Head of caudate nucleus (tissue), 42 donors: ENCODE data around the gene PACS1.
A peak's percentile ranks its signal among the peaks of the same experiment; 100 is the strongest.

Experiments used
- DNase-seq, 42 donors: peaks; one replicate each; pipeline versions ENCODE4 v3.0.0 to v3.0.0-alpha.2; 2020 to 2021; ENCODE audit warnings: mixed read lengths in 7 of 42
- intact Hi-C: fragments of 100-400 bp; cut with DNase I; formaldehyde crosslinking; loops from one replicate; pipeline ENCODE4 v1.15.0; 2022

Gene PACS1

DNA sequence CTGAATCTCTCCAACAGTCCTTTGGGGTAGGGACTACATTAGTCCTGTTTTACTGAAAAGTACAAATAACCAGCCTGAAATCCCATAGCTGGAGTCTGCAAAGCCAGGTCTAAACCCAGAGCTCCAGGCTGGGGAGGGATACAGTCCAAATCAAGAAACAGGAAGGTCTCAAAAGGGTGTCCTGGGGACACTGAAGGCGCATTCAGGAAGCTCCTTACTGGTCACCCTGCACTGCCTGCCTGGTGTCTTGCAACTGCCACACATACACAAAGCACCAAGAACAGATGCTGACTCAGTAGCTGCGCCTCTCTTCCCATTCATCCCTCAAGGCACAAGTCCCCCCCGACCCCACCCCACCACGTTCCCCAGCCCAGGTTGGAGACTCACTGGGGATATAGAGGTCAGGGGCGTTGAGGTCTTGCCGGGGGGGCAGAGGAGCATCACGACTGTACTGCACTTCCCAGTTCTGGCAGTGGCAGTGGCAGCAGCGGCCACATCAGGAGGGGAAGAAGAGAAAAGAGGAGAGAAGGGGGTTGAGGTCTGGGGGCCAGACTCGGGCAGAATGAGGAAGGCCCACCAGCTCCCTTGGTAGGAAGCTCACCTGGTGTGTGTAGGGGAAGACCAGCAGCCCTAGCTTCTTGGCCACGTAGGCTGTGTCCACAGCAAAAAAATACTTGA, 217.3 kb downstream of the PACS1 start:
- DNase-seq: peak in 1 of 42 donors; percentile 27
- intact Hi-C loops: no loop called here

DNA sequence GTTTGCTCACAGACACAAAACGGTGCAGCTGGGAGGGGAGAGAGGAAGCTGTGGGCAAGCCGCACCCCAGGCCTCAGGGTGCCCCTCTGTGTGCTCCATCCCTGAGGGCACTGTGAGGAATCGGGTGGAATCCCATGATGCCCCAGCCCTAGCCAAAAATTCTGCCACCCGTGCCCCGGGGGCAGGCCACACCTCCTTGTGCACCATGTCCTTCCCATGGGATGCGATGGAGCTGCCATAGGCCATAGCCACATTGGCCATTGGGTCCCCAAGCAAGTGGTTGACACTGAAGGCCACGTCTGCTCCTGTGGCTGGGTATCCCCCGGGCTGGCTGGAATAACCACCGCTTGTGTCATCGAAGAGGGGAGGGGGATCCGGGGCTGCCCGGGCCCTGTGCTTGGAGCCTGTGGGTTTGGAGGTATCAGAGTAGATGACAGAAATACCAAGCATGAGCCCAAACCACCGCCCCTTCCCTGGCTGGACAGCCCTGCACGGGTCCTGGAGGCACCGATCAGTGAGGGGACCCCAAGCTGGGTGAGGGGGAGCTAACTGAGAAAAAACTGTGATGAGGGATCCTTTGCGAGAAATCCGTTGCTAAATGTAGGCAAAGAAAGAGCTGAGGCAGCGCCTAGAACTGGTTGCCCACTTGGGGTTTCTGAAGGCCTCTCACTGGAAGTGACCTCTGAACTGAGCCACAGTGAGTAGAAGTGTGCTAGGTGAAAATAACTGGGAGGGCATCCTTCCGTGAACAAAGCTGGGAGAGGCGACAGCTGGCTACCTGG, 218.0 kb downstream of the PACS1 start:
- intact Hi-C loops: no loop called here
- DNase-seq: peak in 1 of 42 donors; percentile 38

DNA sequence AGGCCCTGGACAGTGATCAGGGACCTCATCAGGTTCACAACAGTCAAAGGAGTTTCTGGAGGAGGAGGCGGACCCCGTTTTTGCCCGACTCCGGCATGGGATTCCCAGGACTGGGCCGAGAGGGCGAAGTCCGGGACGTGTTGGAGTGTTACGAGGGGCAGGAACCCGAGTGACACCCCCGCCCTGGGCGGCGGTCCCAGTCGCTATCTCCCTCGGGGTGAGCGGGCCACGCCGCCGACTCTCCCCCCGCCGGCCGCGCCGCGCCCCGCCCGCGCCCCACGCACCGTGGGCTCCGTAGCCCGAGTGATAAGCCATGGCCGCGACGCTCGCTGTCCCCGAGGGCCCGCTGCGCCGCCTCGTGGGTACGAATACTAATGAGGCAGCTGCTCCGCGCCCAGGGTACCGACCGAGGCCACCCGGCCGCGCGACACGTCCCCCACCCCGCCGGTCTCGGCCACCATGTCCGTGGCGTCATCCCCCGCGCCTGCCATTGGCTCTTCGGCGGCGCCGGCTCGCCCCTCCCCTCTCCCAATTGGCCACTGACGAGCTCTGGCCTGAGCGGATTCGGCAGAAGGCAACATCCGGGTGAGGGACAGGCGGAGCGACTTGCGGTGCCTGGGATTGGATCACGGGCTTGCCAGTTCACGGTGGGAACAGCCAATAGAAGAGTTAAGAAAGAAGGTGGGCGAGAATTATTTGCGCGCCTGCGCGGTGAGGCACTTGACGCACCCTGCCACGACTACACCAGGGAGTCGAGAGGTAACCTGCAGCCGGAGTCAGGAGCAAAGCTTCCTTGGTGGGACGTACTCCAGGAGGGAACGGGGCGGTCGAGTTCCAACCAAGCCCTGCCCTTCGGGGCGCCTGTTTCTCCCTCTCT, 218.8 kb downstream of the PACS1 start, which contains the start of gene YIF1A:
Gene YIF1A, minus strand, starts transcription at position 473 of the 877 bp plus-strand sequence. Its CDS starts 158 bp downstream, at position 315.
- intact Hi-C loops: no loop called here
- DNase-seq: peak; percentile 98 to 100 (median 99)

DNA sequence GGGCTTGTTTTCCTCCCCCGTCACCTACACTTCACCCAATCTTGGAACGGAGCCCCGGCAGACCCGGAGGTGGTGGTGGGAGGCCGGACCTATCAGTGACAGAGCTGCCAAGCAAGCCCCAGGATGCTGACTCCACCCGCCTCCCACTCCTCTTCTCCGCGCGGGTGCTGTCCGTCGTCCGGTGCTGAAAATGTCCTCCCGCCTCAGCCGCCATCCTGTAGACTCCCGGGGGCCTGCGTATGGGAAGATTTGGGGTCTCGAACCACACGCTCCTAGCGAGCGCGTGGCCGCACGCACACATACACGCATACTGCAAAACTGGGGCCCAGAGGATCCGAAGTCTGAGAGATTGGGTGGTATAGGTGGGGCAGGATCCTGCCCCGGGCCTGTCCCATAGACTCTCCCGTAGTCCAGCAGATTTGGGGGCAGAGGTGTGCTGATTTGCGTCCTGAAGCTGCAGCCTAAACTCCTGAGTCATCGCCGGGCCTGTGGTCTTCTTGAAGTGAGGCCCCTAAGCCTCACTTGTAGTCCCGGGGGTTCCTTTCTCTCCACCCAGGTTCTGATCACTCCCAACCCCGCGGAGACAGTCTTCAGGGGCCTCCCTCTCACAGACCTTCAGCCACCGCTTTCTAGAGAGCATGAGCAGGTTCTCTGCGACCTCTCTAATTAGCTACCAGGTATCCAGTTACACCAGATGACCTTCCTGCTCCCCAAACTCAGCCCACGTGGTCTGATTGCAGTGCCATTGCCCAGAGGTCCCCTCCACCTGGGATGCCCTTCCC, 219.7 kb downstream of the PACS1 start:
- intact Hi-C loops: no loop called here
- peak in 22 of 42 donors; percentile 36 to 87 (median 68) for DNase-seq

DNA sequence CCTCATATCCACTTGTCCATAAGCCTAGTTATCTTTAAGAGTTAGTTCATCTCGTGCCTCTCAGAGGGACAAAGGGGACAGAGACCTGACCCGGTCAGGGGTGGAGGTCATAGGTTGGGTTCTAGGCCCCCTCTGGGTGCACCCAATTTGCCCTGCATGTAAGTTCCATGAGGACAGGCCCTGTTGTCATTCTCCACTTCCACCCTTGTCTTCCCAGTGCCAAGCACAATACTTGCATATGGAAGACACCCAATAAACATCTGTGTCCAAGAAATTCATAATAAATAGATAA, 220.2 kb downstream of the PACS1 start:
- intact Hi-C loops: no loop called here
- DNase-seq: no peak

DNA sequence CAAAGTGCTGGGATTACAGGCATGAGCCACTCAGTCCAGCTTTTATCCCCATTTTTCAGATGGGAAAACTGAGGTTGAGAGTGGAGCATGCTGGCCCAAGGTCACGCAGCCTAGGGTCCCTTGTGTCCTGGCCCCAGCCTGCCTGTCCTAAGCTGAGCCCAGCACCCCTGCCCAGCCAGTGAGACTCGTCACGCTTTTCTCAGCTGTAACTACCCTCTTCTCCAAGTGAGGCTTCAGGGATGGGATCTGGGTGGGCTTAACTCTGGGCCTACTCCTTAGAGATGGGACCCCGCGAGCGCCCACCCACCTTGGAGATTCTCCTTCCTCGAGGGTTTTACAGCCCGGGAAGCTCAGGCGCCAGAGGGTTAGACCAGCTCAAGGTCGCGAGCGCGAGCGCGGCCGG, 221.2 kb downstream of the PACS1 start:
- DNase-seq: peak in 1 of 42 donors; percentile 42
- intact Hi-C loops: no loop called here

DNA sequence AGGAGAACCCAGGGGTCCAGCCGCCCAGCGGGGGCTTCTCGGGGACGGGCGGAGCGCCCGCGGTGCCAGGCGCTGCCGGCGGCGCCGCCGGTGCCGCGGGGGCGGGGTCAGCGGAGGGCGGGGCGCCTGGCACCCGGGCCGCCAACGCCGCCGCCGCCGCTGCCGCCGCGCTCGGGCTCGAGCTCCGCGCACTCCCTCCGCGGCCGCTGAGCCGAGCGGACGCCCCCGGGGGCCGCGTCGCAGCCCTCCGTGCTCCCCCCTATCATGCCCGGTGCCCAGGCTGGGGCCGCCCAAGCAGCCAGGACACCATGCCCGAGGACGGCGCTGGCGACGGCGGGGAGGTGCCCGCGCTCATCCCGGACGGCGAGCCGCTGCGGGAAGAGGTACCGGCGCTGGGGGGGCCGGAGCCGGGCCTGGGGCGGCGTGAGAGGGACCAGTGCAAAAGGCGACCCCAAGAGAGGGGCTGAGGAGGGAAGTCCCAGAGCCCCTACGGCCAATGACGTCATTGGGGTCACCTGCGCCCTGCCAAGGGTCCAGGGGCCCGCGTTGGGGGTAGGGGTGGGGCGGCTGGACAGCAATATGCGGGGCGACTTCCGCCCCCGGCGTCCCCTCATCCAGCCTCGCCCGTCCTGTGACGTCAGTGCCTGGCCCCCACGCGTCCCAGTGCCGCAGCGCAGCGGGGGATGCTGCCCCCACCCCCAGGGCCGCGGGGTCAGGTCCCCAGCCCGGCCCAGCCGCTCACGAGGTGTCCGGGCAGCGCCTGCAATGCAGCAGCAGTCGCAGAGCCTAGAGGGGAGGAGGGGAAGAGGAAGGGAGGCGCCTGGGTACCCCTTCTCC, 221.9 kb downstream of the PACS1 start, which contains the start of gene TMEM151A:
Gene TMEM151A, plus strand, starts transcription at position 189 of the 837 bp plus-strand sequence. Its CDS starts 120 bp downstream, at position 309.
- peak in 31 of 42 donors; percentile 42 to 81 (median 67) for DNase-seq
- intact Hi-C loops: no loop called here

DNA sequence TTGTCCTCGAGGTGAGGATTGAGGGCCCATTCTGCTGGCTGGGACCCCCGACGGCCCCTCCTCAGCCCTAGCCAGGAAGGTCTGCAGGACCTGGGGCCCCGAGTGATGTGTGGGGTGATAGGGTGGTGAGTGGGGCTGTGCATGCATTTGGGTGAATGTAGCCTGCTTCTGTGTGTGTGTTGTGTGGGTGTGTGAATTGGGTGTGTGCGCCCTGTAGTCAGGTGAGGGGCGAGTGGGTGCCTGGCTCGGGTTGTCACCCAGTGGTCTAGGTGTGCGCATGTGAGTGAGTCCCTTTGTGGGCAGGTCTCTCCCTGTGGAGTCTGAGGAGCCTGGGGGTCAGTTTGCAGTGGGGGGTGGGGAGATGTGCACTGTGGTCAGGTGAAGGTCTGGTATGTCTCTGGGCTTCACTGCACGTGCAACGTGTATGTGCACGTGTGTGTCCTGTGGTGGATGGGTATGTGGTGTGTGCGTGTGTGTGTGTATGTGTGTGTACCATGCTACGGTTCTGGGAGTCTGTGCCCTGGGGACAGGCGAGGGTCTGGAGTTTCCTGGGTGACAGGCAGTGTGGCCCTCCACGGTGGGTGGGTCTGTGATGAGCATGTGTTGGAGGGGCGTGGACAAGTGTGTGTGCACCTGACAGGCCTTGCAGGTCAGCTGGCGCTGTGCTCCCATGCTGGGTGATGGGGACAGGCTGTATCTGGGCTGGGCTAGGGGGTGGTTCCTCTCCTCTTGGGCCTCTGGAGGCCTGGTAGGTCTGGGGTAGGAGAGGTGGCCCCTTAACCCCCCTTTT, 222.7 kb downstream of the PACS1 start:
- DNase-seq: peak in 22 of 42 donors; percentile 34 to 77 (median 60)
- intact Hi-C loops: no loop called here

DNA sequence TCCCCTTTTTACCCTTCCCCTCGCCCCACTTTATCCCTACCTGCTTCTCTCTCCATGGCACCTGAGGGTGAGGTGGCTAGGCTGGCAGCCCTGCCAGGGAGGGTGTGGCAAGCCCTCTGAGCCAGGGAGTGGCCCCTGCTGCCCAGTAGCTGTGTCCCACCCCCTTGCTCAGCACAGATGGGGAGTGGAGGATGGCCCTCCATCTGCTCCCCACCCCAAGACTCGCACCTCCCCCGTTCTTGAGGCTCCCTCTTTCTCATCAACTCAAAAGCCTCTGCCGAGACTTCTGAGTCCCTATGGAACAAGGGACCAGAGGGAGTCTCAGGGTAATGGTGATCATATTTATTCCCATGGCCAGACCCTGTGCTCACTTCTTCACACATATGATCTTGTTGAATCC, 223.3 kb downstream of the PACS1 start:
- intact Hi-C loops: no loop called here
- no peak for DNase-seq

DNA sequence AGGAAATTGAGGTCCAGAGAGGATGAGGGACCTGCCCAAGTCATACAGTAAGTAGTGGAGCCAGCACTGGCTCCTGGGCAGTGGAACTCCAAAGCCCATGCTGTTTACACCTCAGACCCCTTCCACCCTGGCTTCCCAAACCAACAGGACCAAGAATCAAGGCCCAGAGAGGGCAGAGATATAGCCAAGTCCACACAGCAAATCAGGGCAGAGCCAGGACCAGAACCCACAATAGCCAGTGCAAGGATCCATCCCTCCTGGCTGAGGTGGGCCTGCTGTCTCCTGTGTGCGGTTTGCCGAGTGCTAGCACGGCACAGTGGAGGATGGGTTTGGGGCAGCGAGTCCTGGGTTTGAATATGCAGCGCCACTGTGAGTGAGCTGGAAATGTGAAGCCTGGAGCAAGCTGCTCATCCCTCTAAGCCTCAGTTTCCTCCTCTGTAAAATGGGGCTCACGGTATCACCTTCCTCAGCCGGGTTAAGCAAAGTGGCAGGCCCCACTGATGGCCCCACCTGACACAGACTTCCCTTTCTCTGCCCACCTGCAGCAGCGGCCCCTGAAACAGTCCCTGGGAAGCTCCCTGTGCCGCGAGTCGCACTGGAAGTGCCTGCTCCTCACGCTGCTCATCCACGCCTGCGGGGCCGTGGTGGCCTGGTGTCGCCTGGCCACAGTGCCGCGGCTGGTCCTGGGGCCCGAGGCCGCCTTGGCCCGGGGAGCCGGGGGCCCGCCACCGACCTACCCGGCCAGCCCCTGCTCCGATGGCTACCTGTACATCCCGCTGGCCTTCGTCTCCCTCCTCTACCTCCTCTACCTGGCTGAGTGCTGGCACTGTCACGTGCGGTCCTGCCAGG, 223.9 kb downstream of the PACS1 start:
- intact Hi-C loops: no loop called here
- DNase-seq: no peak
